ENCODE measurements around the gene TK1.

Gene TK1

GRCh38 chr17:78204387-78205123 lies 17.7 kb upstream of the TK1 start:
- no peak overlapping the region for H3K27ac Mint-ChIP-seq
- H3K36me3 Mint-ChIP-seq: peaks cover 24% of the 10 kb centered on the region
- no peaks in the 10 kb centered on the region for H3K27me3 Mint-ChIP-seq
- no peaks in the 10 kb centered on the region for H3K9me3 Mint-ChIP-seq
- peaks cover under 1% of the 10 kb centered on the region for H3K4me1 Mint-ChIP-seq
- H3K4me3 Mint-ChIP-seq: no peak overlapping the region
- no peak for ATAC-seq

- H3K27ac Mint-ChIP-seq: no peak overlapping the region
- H3K27me3 Mint-ChIP-seq: no peaks in the 10 kb centered on the region
- ATAC-seq: no peak
- H3K4me1 Mint-ChIP-seq: peaks cover 11% of the 10 kb centered on the region
- no peaks in the 10 kb centered on the region for H3K9me3 Mint-ChIP-seq
- H3K36me3 Mint-ChIP-seq: peaks cover 32% of the 10 kb centered on the region
- H3K4me3 Mint-ChIP-seq: no peak overlapping the region
Observed at GRCh38 chr17:78202666-78203065, 15.8 kb upstream of the TK1 start.

- Mint-ChIP-seq H3K27ac (no peak overlapping the region), H3K4me1 (peaks cover 11% of the 10 kb centered on the region), H3K4me3 (no peak overlapping the region), H3K27me3 (no peaks in the 10 kb centered on the region), H3K36me3 (peaks cover 35% of the 10 kb centered on the region), H3K9me3 (no peaks in the 10 kb centered on the region)
- no peak for ATAC-seq
Observed at GRCh38 chr17:78200451-78200850, 13.6 kb upstream of the TK1 start.

GRCh38 chr17:78197147-78197832 lies 10.4 kb upstream of the TK1 start:
- no peak for ATAC-seq

GRCh38 chr17:78196716-78197115 lies 9.9 kb upstream of the TK1 start:
- Mint-ChIP-seq H3K27ac (peak overlapping the region; percentile 55), H3K27me3 (no peaks in the 10 kb centered on the region), H3K9me3 (no peaks in the 10 kb centered on the region), H3K4me3 (no peak overlapping the region), H3K4me1 (peaks cover 21% of the 10 kb centered on the region), H3K36me3 (peaks cover 33% of the 10 kb centered on the region)
- no peak for ATAC-seq

More at GRCh38 chr17:78197147-78197832, 10.4 kb upstream of the TK1 start:
- Mint-ChIP-seq H3K36me3 (peaks cover 29% of the 10 kb centered on the region), H3K4me1 (peaks cover 20% of the 10 kb centered on the region), H3K4me3 (no peak overlapping the region), H3K27ac (peak overlapping the region; percentile 55), H3K27me3 (no peaks in the 10 kb centered on the region), H3K9me3 (no peaks in the 10 kb centered on the region)

- Mint-ChIP-seq H3K36me3 (peaks cover 13% of the 10 kb centered on the region), H3K4me1 (peaks cover 28% of the 10 kb centered on the region), H3K27me3 (no peaks in the 10 kb centered on the region), H3K4me3 (peak overlapping the region; percentile 78), H3K27ac (peak overlapping the region; percentile 3), H3K9me3 (no peaks in the 10 kb centered on the region)
- peak; percentile 1 for ATAC-seq
Observed at GRCh38 chr17:78185981-78186691, 716 bp downstream of the TK1 start.

GRCh38 chr17:78184868-78185267 lies 2.0 kb downstream of the TK1 start:
- H3K36me3 Mint-ChIP-seq: peaks cover 8% of the 10 kb centered on the region
- peaks cover 30% of the 10 kb centered on the region for H3K4me1 Mint-ChIP-seq
- H3K9me3 Mint-ChIP-seq: no peaks in the 10 kb centered on the region
- no peaks in the 10 kb centered on the region for H3K27me3 Mint-ChIP-seq
- no peak for ATAC-seq
- no peak overlapping the region for H3K4me3 Mint-ChIP-seq
- no peak overlapping the region for H3K27ac Mint-ChIP-seq

- Mint-ChIP-seq H3K27me3 (no peaks in the 10 kb centered on the region), H3K4me3 (no peak overlapping the region), H3K36me3 (peaks cover 8% of the 10 kb centered on the region), H3K4me1 (peaks cover 34% of the 10 kb centered on the region), H3K9me3 (no peaks in the 10 kb centered on the region), H3K27ac (no peak overlapping the region)
- no peak for ATAC-seq
Observed at GRCh38 chr17:78184351-78184750, 2.5 kb downstream of the TK1 start.

- Mint-ChIP-seq H3K4me3 (no peak overlapping the region), H3K36me3 (peaks cover 12% of the 10 kb centered on the region), H3K27me3 (no peaks in the 10 kb centered on the region), H3K9me3 (no peaks in the 10 kb centered on the region), H3K4me1 (peaks cover 38% of the 10 kb centered on the region), H3K27ac (no peak overlapping the region)
- no peak for ATAC-seq
Observed at GRCh38 chr17:78183916-78184315, 2.9 kb downstream of the TK1 start.

- Mint-ChIP-seq H3K4me1 (peaks cover 35% of the 10 kb centered on the region), H3K4me3 (no peak overlapping the region), H3K27ac (no peak overlapping the region), H3K27me3 (no peaks in the 10 kb centered on the region), H3K36me3 (peaks cover 15% of the 10 kb centered on the region), H3K9me3 (no peaks in the 10 kb centered on the region)
- no peak for ATAC-seq
Observed at GRCh38 chr17:78182504-78182903, 4.3 kb downstream of the TK1 start.

GRCh38 chr17:78180508-78180907 lies 6.3 kb downstream of the TK1 start:
- Mint-ChIP-seq H3K4me1 (peaks cover 47% of the 10 kb centered on the region), H3K27me3 (no peaks in the 10 kb centered on the region), H3K27ac (peak overlapping the region; percentile 68), H3K4me3 (peak overlapping the region; percentile 1), H3K9me3 (no peaks in the 10 kb centered on the region), H3K36me3 (peaks cover 20% of the 10 kb centered on the region)
- ATAC-seq: no peak

- Mint-ChIP-seq H3K27me3 (no peaks in the 10 kb centered on the region), H3K27ac (peak overlapping the region; percentile 68), H3K9me3 (no peaks in the 10 kb centered on the region), H3K36me3 (peaks cover 25% of the 10 kb centered on the region), H3K4me3 (peak overlapping the region; percentile 1), H3K4me1 (peaks cover 51% of the 10 kb centered on the region)
- ATAC-seq: no peak
Observed at GRCh38 chr17:78180083-78180482, 6.8 kb downstream of the TK1 start.

- no peak for ATAC-seq
- H3K27me3 Mint-ChIP-seq: no peaks in the 10 kb centered on the region
- H3K36me3 Mint-ChIP-seq: peaks cover 32% of the 10 kb centered on the region
- peak overlapping the region; percentile 40 for H3K4me3 Mint-ChIP-seq
- no peaks in the 10 kb centered on the region for H3K9me3 Mint-ChIP-seq
- H3K27ac Mint-ChIP-seq: peak overlapping the region; percentile 68
- H3K4me1 Mint-ChIP-seq: peaks cover 58% of the 10 kb centered on the region
Observed at GRCh38 chr17:78179372-78179771, 7.5 kb downstream of the TK1 start.

GRCh38 chr17:78176548-78177025 lies 10.3 kb downstream of the TK1 start:
- peak; percentile 69 for ATAC-seq
- Mint-ChIP-seq H3K4me3 (peak overlapping the region; percentile 27), H3K27ac (peak overlapping the region; percentile 98), H3K4me1 (peaks cover 86% of the 10 kb centered on the region), H3K27me3 (no peaks in the 10 kb centered on the region), H3K9me3 (no peaks in the 10 kb centered on the region), H3K36me3 (peaks cover 60% of the 10 kb centered on the region)

- Mint-ChIP-seq H3K4me3 (peak overlapping the region; percentile 88), H3K36me3 (peaks cover 67% of the 10 kb centered on the region), H3K27ac (peak overlapping the region; percentile 98), H3K27me3 (no peaks in the 10 kb centered on the region), H3K9me3 (no peaks in the 10 kb centered on the region), H3K4me1 (peaks cover 92% of the 10 kb centered on the region)
- no peak for ATAC-seq
Observed at GRCh38 chr17:78175643-78175981, 11.2 kb downstream of the TK1 start.
